ENCODE measurements around the gene MTCL1.
A peak's percentile ranks its signal among the peaks of the same experiment; 100 is the strongest.

The MTCL1 gene

GRCh38 chr18:8685141-8685913 is 20.0 kb upstream of the MTCL1 start:
- Histone ChIP-seq H3K79me2 (ENCODE audit: control insufficient read depth, insufficient read depth, low read length) (no peaks in the 10 kb centered on the region), H3K4me1 (ENCODE audit: control insufficient read depth, low read depth, low read length) (peaks cover 7% of the 10 kb centered on the region), H3K4me3 (ENCODE audit: low read length) (no peak overlapping the region), H3K4me2 (ENCODE audit: low read length) (no peak overlapping the region), H3K27ac (ENCODE audit: low read depth, low read length) (no peak overlapping the region), H3K4ac (ENCODE audit: low read depth, low read length) (peak overlapping the region; percentile 63), H4K5ac (ENCODE audit: low read length) (no peak overlapping the region), H3K79me1 (ENCODE audit: low read length) (no peaks in the 10 kb centered on the region), H3K9ac (ENCODE audit: low read length) (no peak overlapping the region), H3K56ac (ENCODE audit: low read length) (peak overlapping the region; percentile 18), H2BK120ac (ENCODE audit: low read depth, low read length) (no peak overlapping the region), H2BK5ac (ENCODE audit: low read length) (no peak overlapping the region), H2BK15ac (replicated peaks; ENCODE audit: low read depth) (no peak overlapping the region), H2AK5ac (ENCODE audit: low read length) (no peak overlapping the region), H3K23ac (ENCODE audit: low read length) (no peak overlapping the region), H3K27me3 (ENCODE audit: insufficient read depth, low read length, poor library complexity) (no peaks in the 10 kb centered on the region), H4K8ac (ENCODE audit: low read depth, low read length) (no peak overlapping the region), H3K18ac (ENCODE audit: low read length) (no peak overlapping the region), H3K36me3 (ENCODE audit: control insufficient read depth, insufficient read depth, low read length) (no peaks in the 10 kb centered on the region)
- WGBS (ENCODE audit: extremely low coverage, insufficient coverage, low lambda C conversion rate): no CpG with 5 or more reads among the region's 13 CpGs
- DNase-seq: peak; percentile 22

- no peak overlapping the region for H3K27ac ChIP-seq (ENCODE audit: low read depth, low read length)
- H3K79me1 ChIP-seq (ENCODE audit: low read length): no peaks in the 10 kb centered on the region
- no CpG with 5 or more reads among the region's 8 CpGs for WGBS (ENCODE audit: extremely low coverage, insufficient coverage, low lambda C conversion rate)
Measured at GRCh38 chr18:8685914-8686216, 19.5 kb upstream of the MTCL1 start.

GRCh38 chr18:8686611-8687010 is 18.7 kb upstream of the MTCL1 start:
- DNase-seq: peak; percentile 59
- Histone ChIP-seq H3K79me1 (ENCODE audit: low read length) (no peaks in the 10 kb centered on the region), H4K5ac (ENCODE audit: low read length) (no peak overlapping the region), H2BK120ac (ENCODE audit: low read depth, low read length) (no peak overlapping the region), H3K36me3 (ENCODE audit: control insufficient read depth, insufficient read depth, low read length) (no peaks in the 10 kb centered on the region), H2BK15ac (replicated peaks; ENCODE audit: low read depth) (no peak overlapping the region), H3K4me1 (ENCODE audit: control insufficient read depth, low read depth, low read length) (peaks cover 7% of the 10 kb centered on the region), H3K4me2 (ENCODE audit: low read length) (no peak overlapping the region), H3K23ac (ENCODE audit: low read length) (no peak overlapping the region), H3K4ac (ENCODE audit: low read depth, low read length) (no peak overlapping the region), H3K4me3 (ENCODE audit: low read length) (no peak overlapping the region), H3K79me2 (ENCODE audit: control insufficient read depth, insufficient read depth, low read length) (no peaks in the 10 kb centered on the region), H3K9ac (ENCODE audit: low read length) (no peak overlapping the region), H3K27me3 (ENCODE audit: insufficient read depth, low read length, poor library complexity) (no peaks in the 10 kb centered on the region), H2AK5ac (ENCODE audit: low read length) (no peak overlapping the region), H2BK5ac (ENCODE audit: low read length) (no peak overlapping the region), H3K18ac (ENCODE audit: low read length) (no peak overlapping the region), H4K8ac (ENCODE audit: low read depth, low read length) (no peak overlapping the region), H3K27ac (ENCODE audit: low read depth, low read length) (no peak overlapping the region), H3K56ac (ENCODE audit: low read length) (no peak overlapping the region)
- WGBS (ENCODE audit: extremely low coverage, insufficient coverage, low lambda C conversion rate): no CpG with 5 or more reads among the region's 6 CpGs

More at GRCh38 chr18:8685914-8686216, 19.5 kb upstream of the MTCL1 start:
- H2BK5ac ChIP-seq (ENCODE audit: low read length): no peak overlapping the region
- DNase-seq: no peak
- H3K56ac ChIP-seq (ENCODE audit: low read length): no peak overlapping the region
- no peak overlapping the region for H2BK15ac ChIP-seq (replicated peaks; ENCODE audit: low read depth)
- H4K5ac ChIP-seq (ENCODE audit: low read length): no peak overlapping the region
- no peak overlapping the region for H2BK120ac ChIP-seq (ENCODE audit: low read depth, low read length)
- no peak overlapping the region for H2AK5ac ChIP-seq (ENCODE audit: low read length)
- no peaks in the 10 kb centered on the region for H3K36me3 ChIP-seq (ENCODE audit: control insufficient read depth, insufficient read depth, low read length)
- H3K27me3 ChIP-seq (ENCODE audit: insufficient read depth, low read length, poor library complexity): no peaks in the 10 kb centered on the region
- no peak overlapping the region for H3K4me2 ChIP-seq (ENCODE audit: low read length)
- H3K79me2 ChIP-seq (ENCODE audit: control insufficient read depth, insufficient read depth, low read length): no peaks in the 10 kb centered on the region
- no peak overlapping the region for H3K4ac ChIP-seq (ENCODE audit: low read depth, low read length)
- H4K8ac ChIP-seq (ENCODE audit: low read depth, low read length): no peak overlapping the region
- no peak overlapping the region for H3K9ac ChIP-seq (ENCODE audit: low read length)
- H3K23ac ChIP-seq (ENCODE audit: low read length): no peak overlapping the region
- no peak overlapping the region for H3K18ac ChIP-seq (ENCODE audit: low read length)
- no peak overlapping the region for H3K4me3 ChIP-seq (ENCODE audit: low read length)
- peaks cover 7% of the 10 kb centered on the region for H3K4me1 ChIP-seq (ENCODE audit: control insufficient read depth, low read depth, low read length)

- H2AK5ac ChIP-seq (ENCODE audit: low read length): no peak overlapping the region
- no peaks in the 10 kb centered on the region for H3K79me1 ChIP-seq (ENCODE audit: low read length)
- H2BK5ac ChIP-seq (ENCODE audit: low read length): no peak overlapping the region
- no peaks in the 10 kb centered on the region for H3K36me3 ChIP-seq (ENCODE audit: control insufficient read depth, insufficient read depth, low read length)
- no peak overlapping the region for H3K27ac ChIP-seq (ENCODE audit: low read depth, low read length)
- H3K4ac ChIP-seq (ENCODE audit: low read depth, low read length): no peak overlapping the region
- no peak overlapping the region for H3K56ac ChIP-seq (ENCODE audit: low read length)
- no peak overlapping the region for H4K5ac ChIP-seq (ENCODE audit: low read length)
- no peak overlapping the region for H3K18ac ChIP-seq (ENCODE audit: low read length)
- no peaks in the 10 kb centered on the region for H3K79me2 ChIP-seq (ENCODE audit: control insufficient read depth, insufficient read depth, low read length)
- no peak overlapping the region for H4K8ac ChIP-seq (ENCODE audit: low read depth, low read length)
- H3K4me1 ChIP-seq (ENCODE audit: control insufficient read depth, low read depth, low read length): peaks cover 7% of the 10 kb centered on the region
- DNase-seq: no peak
- H3K4me3 ChIP-seq (ENCODE audit: low read length): no peak overlapping the region
- H2BK120ac ChIP-seq (ENCODE audit: low read depth, low read length): no peak overlapping the region
- no peak overlapping the region for H3K23ac ChIP-seq (ENCODE audit: low read length)
- H3K9ac ChIP-seq (ENCODE audit: low read length): no peak overlapping the region
- no peak overlapping the region for H2BK15ac ChIP-seq (replicated peaks; ENCODE audit: low read depth)
- H3K27me3 ChIP-seq (ENCODE audit: insufficient read depth, low read length, poor library complexity): no peaks in the 10 kb centered on the region
- no CpG with 5 or more reads among the region's 8 CpGs for WGBS (ENCODE audit: extremely low coverage, insufficient coverage, low lambda C conversion rate)
- no peak overlapping the region for H3K4me2 ChIP-seq (ENCODE audit: low read length)
Measured at GRCh38 chr18:8688216-8688800, 17.0 kb upstream of the MTCL1 start.

GRCh38 chr18:8688816-8689215 is 16.5 kb upstream of the MTCL1 start:
- Histone ChIP-seq H3K4ac (ENCODE audit: low read depth, low read length) (no peak overlapping the region), H3K79me1 (ENCODE audit: low read length) (no peaks in the 10 kb centered on the region), H3K18ac (ENCODE audit: low read length) (no peak overlapping the region), H2BK5ac (ENCODE audit: low read length) (no peak overlapping the region), H3K9ac (ENCODE audit: low read length) (no peak overlapping the region), H4K5ac (ENCODE audit: low read length) (no peak overlapping the region), H3K56ac (ENCODE audit: low read length) (no peak overlapping the region), H3K36me3 (ENCODE audit: control insufficient read depth, insufficient read depth, low read length) (no peaks in the 10 kb centered on the region), H3K4me1 (ENCODE audit: control insufficient read depth, low read depth, low read length) (peaks cover 7% of the 10 kb centered on the region), H3K4me3 (ENCODE audit: low read length) (no peak overlapping the region), H2AK5ac (ENCODE audit: low read length) (no peak overlapping the region), H3K27me3 (ENCODE audit: insufficient read depth, low read length, poor library complexity) (no peaks in the 10 kb centered on the region), H4K8ac (ENCODE audit: low read depth, low read length) (no peak overlapping the region), H3K27ac (ENCODE audit: low read depth, low read length) (no peak overlapping the region), H3K79me2 (ENCODE audit: control insufficient read depth, insufficient read depth, low read length) (no peaks in the 10 kb centered on the region), H3K23ac (ENCODE audit: low read length) (no peak overlapping the region), H3K4me2 (ENCODE audit: low read length) (no peak overlapping the region), H2BK120ac (ENCODE audit: low read depth, low read length) (no peak overlapping the region), H2BK15ac (replicated peaks; ENCODE audit: low read depth) (no peak overlapping the region)
- no CpG with 5 or more reads among the region's 8 CpGs for WGBS (ENCODE audit: extremely low coverage, insufficient coverage, low lambda C conversion rate)
- no peak for DNase-seq

- no peak overlapping the region for H3K4me3 ChIP-seq (ENCODE audit: low read length)
- peak overlapping the region; percentile 65 for H3K56ac ChIP-seq (ENCODE audit: low read length)
- H3K18ac ChIP-seq (ENCODE audit: low read length): no peak overlapping the region
- H2BK15ac ChIP-seq (replicated peaks; ENCODE audit: low read depth): no peak overlapping the region
- no peaks in the 10 kb centered on the region for H3K36me3 ChIP-seq (ENCODE audit: control insufficient read depth, insufficient read depth, low read length)
- peaks cover 7% of the 10 kb centered on the region for H3K4me1 ChIP-seq (ENCODE audit: control insufficient read depth, low read depth, low read length)
- DNase-seq: no peak
- H3K4me2 ChIP-seq (ENCODE audit: low read length): no peak overlapping the region
- WGBS (ENCODE audit: extremely low coverage, insufficient coverage, low lambda C conversion rate): no CpG with 5 or more reads among the region's 13 CpGs
- H2BK120ac ChIP-seq (ENCODE audit: low read depth, low read length): no peak overlapping the region
- no peaks in the 10 kb centered on the region for H3K79me1 ChIP-seq (ENCODE audit: low read length)
- H3K4ac ChIP-seq (ENCODE audit: low read depth, low read length): no peak overlapping the region
- H2AK5ac ChIP-seq (ENCODE audit: low read length): no peak overlapping the region
- no peaks in the 10 kb centered on the region for H3K79me2 ChIP-seq (ENCODE audit: control insufficient read depth, insufficient read depth, low read length)
- no peak overlapping the region for H3K23ac ChIP-seq (ENCODE audit: low read length)
- no peak overlapping the region for H2BK5ac ChIP-seq (ENCODE audit: low read length)
- H3K27me3 ChIP-seq (ENCODE audit: insufficient read depth, low read length, poor library complexity): no peaks in the 10 kb centered on the region
- H3K27ac ChIP-seq (ENCODE audit: low read depth, low read length): no peak overlapping the region
- no peak overlapping the region for H4K5ac ChIP-seq (ENCODE audit: low read length)
- no peak overlapping the region for H4K8ac ChIP-seq (ENCODE audit: low read depth, low read length)
- H3K9ac ChIP-seq (ENCODE audit: low read length): no peak overlapping the region
Measured at GRCh38 chr18:8689517-8689916, 15.8 kb upstream of the MTCL1 start.

Data from mesendoderm (in vitro differentiated cells).